ACHN (cell line): ENCODE results near the gene TRMT2A.
A peak's percentile ranks its signal among the peaks of the same experiment; 100 is the strongest.

Source experiments
- DNase-seq: peaks from one replicate; pipeline ENCODE4 v3.0.0-alpha.2; 2015
- in situ Hi-C: cut with HindIII; loops from 2 replicates; pipeline ENCODE4 v1.10.0; 2017; ENCODE audit warnings: low sequenced_read_pairs, low pct_ligation_motif_present, low pct_unique_long_range_greater_than_20kb

The TRMT2A gene

GRCh38 chr22:20111689-20112622 lies 5.1 kb downstream of the TRMT2A start:
- in situ Hi-C loops, result no loop called here

GRCh38 chr22:20111045-20111688 lies 5.9 kb downstream of the TRMT2A start:
- DNase-seq, result peak; percentile 40
- in situ Hi-C loops, result no loop called here

More at GRCh38 chr22:20111689-20112622, 5.1 kb downstream of the TRMT2A start:
- DNase-seq, result no peak

DNA sequence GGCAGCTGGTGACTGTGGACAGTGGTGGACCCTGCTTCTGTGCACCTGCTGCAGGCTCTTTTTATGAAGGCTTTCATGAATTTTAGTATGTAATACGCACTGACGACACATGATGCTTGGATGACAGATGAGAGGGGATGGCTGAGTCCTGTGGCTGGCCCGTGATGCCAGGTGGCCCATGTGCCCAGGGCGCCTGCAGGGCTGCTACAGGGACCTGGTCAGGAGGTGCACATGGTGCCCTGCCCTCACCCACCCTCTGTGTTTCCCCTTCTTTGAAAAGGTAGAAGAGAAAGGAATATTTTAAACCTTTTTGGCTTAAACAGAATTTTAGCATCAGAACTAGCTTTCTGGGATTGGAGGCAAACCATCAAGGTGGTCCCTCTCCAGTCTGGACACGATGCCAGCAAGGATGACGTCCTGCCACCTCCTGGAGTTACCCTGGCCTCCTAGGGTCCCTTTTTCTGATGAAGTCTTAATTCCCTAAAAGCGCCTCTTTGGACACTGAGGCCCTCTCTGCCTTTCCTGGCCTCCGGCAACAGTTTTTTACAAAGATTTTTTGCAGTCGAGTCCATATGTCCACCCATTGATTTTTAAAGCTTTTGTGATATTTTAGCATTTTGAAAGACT lies 6.6 kb downstream of the TRMT2A start:
- in situ Hi-C loops, result no loop called here

GRCh38 chr22:20109411-20110358 lies 7.3 kb downstream of the TRMT2A start:
- no peak for DNase-seq
- in situ Hi-C loops, result no loop called here

More for the DNA sequence above, 6.6 kb downstream of the TRMT2A start:
- DNase-seq, result no peak

GRCh38 chr22:20108757-20109230 lies 8.2 kb downstream of the TRMT2A start:
- no peak for DNase-seq
- in situ Hi-C loops, result no loop called here

GRCh38 chr22:20107951-20108756 lies 8.9 kb downstream of the TRMT2A start:
- no peak for DNase-seq
- in situ Hi-C loops, result no loop called here

DNA sequence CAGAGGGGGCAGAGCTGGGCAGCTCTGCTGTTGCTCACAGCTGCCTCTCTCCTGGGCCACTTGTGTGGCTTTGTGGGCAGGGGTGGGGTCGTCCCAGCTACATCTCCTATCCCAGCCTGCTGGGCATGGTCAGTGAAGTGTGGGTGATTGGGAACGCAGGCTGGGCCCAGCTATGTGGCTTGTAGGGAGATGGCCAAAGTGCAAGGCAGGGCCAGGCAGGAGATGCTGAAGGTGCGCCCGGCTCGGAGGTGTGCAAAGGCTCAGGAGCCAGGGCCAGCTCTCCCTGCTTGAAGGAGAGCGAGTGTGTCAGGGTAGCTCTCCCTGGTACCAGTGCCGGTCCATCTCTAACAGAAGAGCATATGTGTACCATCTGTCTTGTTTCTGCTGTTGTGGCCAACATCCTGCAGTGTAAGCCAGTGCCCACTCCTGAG lies 9.5 kb downstream of the TRMT2A start:
- in situ Hi-C loops, result no loop called here
- DNase-seq, result no peak

DNA sequence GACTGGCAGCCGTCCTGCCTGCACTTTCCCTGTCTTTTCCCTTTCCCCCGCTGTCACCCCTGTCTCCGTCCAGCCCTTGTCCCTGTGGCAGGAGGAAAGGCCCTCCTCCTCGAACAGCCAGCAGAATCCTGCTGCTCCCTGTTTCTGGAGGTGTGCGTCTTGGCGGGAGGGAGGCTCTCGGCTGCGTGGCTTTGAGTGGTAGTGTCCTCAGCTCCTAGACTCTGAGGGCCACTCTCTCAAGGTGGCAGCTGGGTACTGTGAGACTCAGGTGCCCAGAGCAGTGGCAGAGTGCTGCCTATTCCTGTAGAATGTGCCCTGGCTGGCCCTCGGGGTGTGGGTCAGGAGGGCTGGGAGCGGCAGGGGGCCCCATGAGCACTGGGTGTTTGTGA lies 10.2 kb downstream of the TRMT2A start:
- DNase-seq, result no peak
- in situ Hi-C loops, result no loop called here

- in situ Hi-C loops, result no loop called here
Measured at GRCh38 chr22:20106205-20106848, 10.7 kb downstream of the TRMT2A start.

DNA sequence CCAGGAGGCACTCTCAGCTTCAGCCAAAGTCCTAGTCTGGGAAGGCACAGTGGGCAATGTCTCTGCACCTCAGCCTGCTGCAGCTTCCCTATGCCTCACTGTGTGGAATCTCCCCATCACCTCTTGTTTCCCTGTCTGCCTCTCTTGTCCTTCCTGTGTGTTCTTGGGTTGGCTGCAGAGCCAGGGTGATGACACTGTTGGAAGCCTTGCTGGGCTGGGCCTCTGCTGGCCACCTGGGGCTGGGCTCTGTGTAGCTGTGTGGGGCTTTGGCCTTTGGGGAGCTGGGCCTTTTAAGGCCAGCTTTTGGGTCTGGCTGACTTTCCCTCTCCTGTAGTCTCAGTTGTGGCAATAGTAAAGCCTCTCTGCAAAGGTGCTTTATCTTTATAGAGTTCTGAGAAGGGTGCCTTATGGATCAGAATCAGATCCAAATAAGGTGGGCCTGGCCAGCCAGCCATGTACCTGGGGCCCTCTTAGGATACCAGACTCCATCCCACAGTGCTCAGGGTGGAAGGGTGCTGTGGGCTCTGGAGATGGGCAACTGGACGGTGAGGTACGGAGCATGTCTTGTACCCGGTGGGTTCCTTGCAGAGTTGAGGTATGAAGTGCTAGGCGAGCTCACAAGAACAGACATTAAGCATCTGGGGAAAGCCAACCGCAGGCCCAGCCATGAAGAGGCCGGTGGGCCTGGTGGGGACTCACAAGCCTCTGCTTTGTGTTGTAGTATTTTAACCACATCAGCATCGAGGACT lies 11.4 kb downstream of the TRMT2A start:
- in situ Hi-C loops, result no loop called here
- DNase-seq, result no peak

More at GRCh38 chr22:20106205-20106848, 10.7 kb downstream of the TRMT2A start:
- no peak for DNase-seq

DNA sequence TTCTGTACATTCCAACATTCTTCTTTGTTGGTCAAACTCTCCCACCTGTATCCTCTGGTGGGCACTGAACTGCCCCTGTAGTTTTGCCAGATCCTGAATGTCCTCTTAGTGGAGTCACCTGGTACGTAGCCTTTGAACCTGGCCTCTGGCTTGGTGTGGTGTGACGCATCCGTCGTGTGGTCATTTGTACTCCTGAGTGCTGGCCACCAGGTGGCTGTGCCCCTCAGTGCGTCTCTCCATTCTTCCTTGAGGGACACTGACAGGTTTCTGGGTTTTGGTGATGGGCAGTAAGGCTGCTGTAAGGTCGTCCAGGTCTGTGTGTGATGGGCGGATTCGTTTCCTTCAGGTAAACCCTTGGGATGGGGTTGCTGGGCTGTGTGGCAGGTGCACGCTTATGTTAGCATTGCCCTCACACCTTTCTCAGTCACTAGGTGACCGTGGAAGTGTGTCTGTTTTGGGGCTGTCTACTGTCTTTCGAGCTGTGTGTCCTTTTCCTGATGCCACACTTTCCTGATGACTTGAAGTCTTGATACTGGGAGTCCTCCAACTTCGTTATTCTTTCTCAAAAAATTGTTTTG lies 14.7 kb downstream of the TRMT2A start:
- in situ Hi-C loops, result no loop called here
- no peak for DNase-seq

DNA sequence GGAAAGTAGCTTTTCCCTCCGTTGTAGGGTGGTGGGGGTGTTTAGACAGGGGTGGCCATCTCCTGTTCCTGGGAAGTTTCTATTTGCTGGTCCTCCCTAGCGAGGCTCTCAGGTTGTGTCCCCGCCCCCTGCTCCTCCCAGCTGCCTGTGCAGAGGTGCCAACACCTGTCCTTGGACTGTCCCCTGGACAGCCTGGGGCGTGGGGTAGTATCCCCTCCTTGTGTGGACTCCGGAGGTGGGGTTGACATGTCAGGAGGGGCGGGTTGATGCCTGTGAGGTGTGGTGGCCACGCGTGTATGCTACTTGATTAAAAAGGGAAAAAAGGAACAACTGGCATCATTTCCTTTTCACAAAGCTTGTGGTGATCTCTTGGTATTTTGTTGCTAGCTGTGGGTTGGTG lies 15.4 kb downstream of the TRMT2A start:
- no peak for DNase-seq
- in situ Hi-C loops, result no loop called here

GRCh38 chr22:20099099-20099711 lies 17.8 kb downstream of the TRMT2A start:
- in situ Hi-C loops, result no loop called here
- no peak for DNase-seq

GRCh38 chr22:20096574-20097420 lies 20.2 kb downstream of the TRMT2A start:
- DNase-seq, result no peak
- in situ Hi-C loops, result no loop called here

DNA sequence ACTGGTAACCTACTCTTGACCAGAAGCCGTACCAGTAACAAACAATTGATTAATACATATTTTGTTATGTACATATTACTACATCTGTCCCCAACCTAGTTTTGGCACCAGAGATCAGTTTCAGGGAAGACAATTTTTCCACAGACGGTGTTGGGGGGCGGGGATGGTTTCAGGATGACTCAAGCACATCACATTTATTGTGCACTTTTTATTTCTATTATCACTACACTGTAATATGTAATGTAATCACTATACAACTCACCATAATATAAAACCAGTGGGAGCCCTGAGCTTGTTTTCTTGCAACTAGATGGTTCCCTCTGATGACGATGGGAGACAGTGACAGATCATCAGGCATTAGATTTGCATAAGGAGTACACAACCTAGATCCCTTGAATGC lies 21.5 kb downstream of the TRMT2A start:
- in situ Hi-C loops, result no loop called here
- DNase-seq, result no peak
